CD14-positive monocyte (primary cell): ENCODE data around the gene ECM1. TPM values are rescaled to one million over a fixed set of nuclear protein-coding genes. Genes with fewer than 3 reads are reported as not detected.

Experiments
- DNase-seq, 3 donors: peaks; one replicate each; pipeline ENCODE4 v3.0.0-alpha.2; 2011 to 2022
- H2AFZ ChIP-seq: 2 replicates; pipeline ENCODE4 v1.6.0; 2012; ENCODE audit warnings: mild to moderate bottlenecking, low read depth, low read length, inconsistent platforms; ENCODE audit not compliant: insufficient read depth, poor library complexity, severe bottlenecking
- H3K27ac ChIP-seq, 2 donors: 1 replicate in 1 of 2; 2 replicates in 1 of 2; pipeline ENCODE4 v1.5.1; 2012 to 2013; ENCODE audit warnings: low read length in 2 of 2, control low read depth in 1 of 2, inconsistent platforms in 1 of 2, low read depth in 1 of 2, mild to moderate bottlenecking in 1 of 2
- H3K27me3 ChIP-seq, 2 donors: one replicate each; pipeline versions ENCODE4 v1.6.0 to v1.6.1; 2011 to 2013; ENCODE audit warnings: low read length in 2 of 2; ENCODE audit not compliant: control insufficient read depth in 2 of 2, insufficient read depth in 2 of 2
- H3K36me3 ChIP-seq, 2 donors: replicated peaks in 1 of 2; 1 replicate in 1 of 2; 2 replicates in 1 of 2; pipeline versions ENCODE4 v1.5.1 to v1.6.1; 2012 to 2013; ENCODE audit warnings: low read length in 2 of 2, control low read depth in 1 of 2, inconsistent platforms in 1 of 2, mild to moderate bottlenecking in 1 of 2; ENCODE audit not compliant: insufficient read depth in 2 of 2, control insufficient read depth in 1 of 2
- H3K4me1 ChIP-seq, 2 donors: 1 replicate in 1 of 2; 2 replicates in 1 of 2; pipeline versions ENCODE4 v1.5.1 to v1.6.1; 2012 to 2013; ENCODE audit warnings: low read length in 2 of 2, control low read depth in 1 of 2, inconsistent platforms in 1 of 2, mild to moderate bottlenecking in 1 of 2, moderate library complexity in 1 of 2; ENCODE audit not compliant: insufficient read depth in 2 of 2, control insufficient read depth in 1 of 2
- H3K4me2 ChIP-seq: replicated peaks from 2 replicates; pipeline ENCODE3; 2012; ENCODE audit warnings: low read length, moderate library complexity, mild to moderate bottlenecking; ENCODE audit not compliant: poor library complexity, severe bottlenecking; ENCODE audit errors: extremely low read depth
- H3K4me3 ChIP-seq, 3 experiments: fragments of 200-600 bp in 1 of 3; sonication (generic) in 1 of 3; replicated peaks in 1 of 3; 1 replicate in 2 of 3; 2 replicates in 1 of 3; pipeline ENCODE4 v1.5.1; 2011 to 2013; ENCODE audit warnings: low read length in 3 of 3, mild to moderate bottlenecking in 3 of 3, control low read depth in 2 of 3, low read depth in 2 of 3, inconsistent platforms in 1 of 3, moderate library complexity in 1 of 3
- H3K79me2 ChIP-seq: 2 replicates; pipeline ENCODE4 v1.6.0; 2012; ENCODE audit warnings: mild to moderate bottlenecking, control low read depth, inconsistent platforms, low read length, moderate library complexity; ENCODE audit not compliant: insufficient read depth
- H3K9ac ChIP-seq: 2 replicates; pipeline ENCODE4 v1.6.0; 2017; ENCODE audit warnings: low read length, mild to moderate bottlenecking; ENCODE audit not compliant: insufficient read depth, poor library complexity, severe bottlenecking
- H3K9me3 ChIP-seq, 2 donors: replicated peaks in 1 of 2; 1 replicate in 1 of 2; 2 replicates in 1 of 2; pipeline versions ENCODE4 v1.5.1 to v1.6.1; 2012 to 2013; ENCODE audit warnings: low read length in 2 of 2, control low read depth in 1 of 2; ENCODE audit not compliant: control insufficient read depth in 1 of 2, insufficient read depth in 1 of 2
- H4K20me1 ChIP-seq: 2 replicates; pipeline ENCODE4 v1.6.0; 2012; ENCODE audit warnings: mild to moderate bottlenecking, low read length, control low read depth, moderate library complexity; ENCODE audit not compliant: insufficient read depth
- H3K27ac Mint-ChIP-seq, 7 donors: one replicate each; pipeline ENCODE4 v1.8.0; 2020; ENCODE audit warnings: mild to moderate bottlenecking in 7 of 7, mixed read lengths in 7 of 7, moderate library complexity in 6 of 7, inconsistent platforms in 2 of 7
- H3K27me3 Mint-ChIP-seq, 3 donors: one replicate each; pipeline ENCODE4 v1.8.0; 2021 to 2022; ENCODE audit warnings: low read depth in 3 of 3, mild to moderate bottlenecking in 3 of 3, mixed read lengths in 3 of 3, moderate library complexity in 3 of 3, inconsistent platforms in 1 of 3
- H3K36me3 Mint-ChIP-seq, 2 donors: one replicate each; pipeline ENCODE4 v1.8.0; 2020; ENCODE audit warnings: mixed read lengths in 2 of 2, inconsistent platforms in 1 of 2, mild to moderate bottlenecking in 1 of 2
- H3K4me1 Mint-ChIP-seq: one replicate; pipeline ENCODE4 v1.8.0; 2020; ENCODE audit warnings: mild to moderate bottlenecking, mixed read lengths
- H3K4me3 Mint-ChIP-seq, 2 donors: one replicate each; pipeline ENCODE4 v1.8.0; 2020; ENCODE audit warnings: mild to moderate bottlenecking in 2 of 2, mixed read lengths in 2 of 2, moderate library complexity in 1 of 2
- H3K9me3 Mint-ChIP-seq, 7 donors: one replicate each; pipeline ENCODE4 v1.8.0; 2020 to 2022; ENCODE audit warnings: mixed read lengths in 7 of 7, mild to moderate bottlenecking in 6 of 7, moderate library complexity in 6 of 7, inconsistent platforms in 2 of 7
- CTCF ChIP-seq: fragments of 200-600 bp; IDR thresholded peaks from one replicate; pipeline ENCODE4 v1.8.0; 2022; ENCODE audit warnings: antibody characterized with exemption, mild to moderate bottlenecking
- WGBS: methylation state at CpG from one replicate; pipeline ENCODE4 v1.1.5; 2013; ENCODE audit warnings: missing lambda C conversion rate; ENCODE audit not compliant: insufficient coverage; 5-methylcytosine and 5-hydroxymethylcytosine counted together
- intact Hi-C, 2 donors: fragments of 100-400 bp; cut with micrococcal nuclease; formaldehyde crosslinking; loops; one replicate each; pipeline versions ENCODE4 v1.15.0 to v1.15.1; 2023
- polyA plus RNA-seq, 3 donors: library from polyadenylated mRNA; depleted of rRNA in 1 of 3; unstranded in 2 of 3; stranded (reverse) in 1 of 3; fragments of 300-500 nt in 2 of 3; fragments of >200 nt in 1 of 3; fragmentation: Illumina TruSeq in 2 of 3; gene quantifications; 1 replicate in 2 of 3; 2 replicates in 1 of 3; pipeline ENCODE4 v1.2.3, GENCODE V29; 2012 to 2021

The ECM1 gene
- polyA plus RNA-seq, 3 donors: 1.0 TPM; not detected in 2

GRCh38 chr1:150546294-150546937 is 38.5 kb downstream of the ECM1 start:
- no peak overlapping the region for H3K27ac ChIP-seq
- no peaks in the 10 kb centered on the region for H3K9me3 ChIP-seq
- peaks cover 15% of the 10 kb centered on the region for H3K79me2 ChIP-seq
- peaks cover 4 to 8% (median 6%) of the 10 kb centered on the region in 3 donors for H3K27me3 Mint-ChIP-seq
- no peaks in the 10 kb centered on the region for H3K36me3 Mint-ChIP-seq
- intact Hi-C loops: no loop called here
- no peak overlapping the region for H2AFZ ChIP-seq
- no peak overlapping the region for H3K9ac ChIP-seq
- H4K20me1 ChIP-seq: no peaks in the 10 kb centered on the region
- peaks cover 32% of the 10 kb centered on the region for H3K4me1 Mint-ChIP-seq
- no peaks in the 10 kb centered on the region for H3K36me3 ChIP-seq
- WGBS: 94% methylated on average over 10 of the region's 16 CpGs
- no peak overlapping the region for H3K4me3 Mint-ChIP-seq
- peaks cover 28 to 30% of the 10 kb centered on the region in 2 donors for H3K4me1 ChIP-seq
- TF ChIP-seq CTCF: no peak
- DNase-seq: no peak
- H3K4me3 ChIP-seq: no peak overlapping the region
- no peak overlapping the region for H3K27ac Mint-ChIP-seq
- no peak overlapping the region for H3K4me2 ChIP-seq
- H3K9me3 Mint-ChIP-seq: no peaks in the 10 kb centered on the region
- peaks cover 0 to 3% of the 10 kb centered on the region in 2 donors for H3K27me3 ChIP-seq

- H3K27me3 ChIP-seq: peaks cover 0 to 3% of the 10 kb centered on the region in 2 donors
- no CpG with 5 or more reads among the region's 4 CpGs for WGBS
Observed at GRCh38 chr1:150548324-150548631, 40.4 kb downstream of the ECM1 start.

More at GRCh38 chr1:150548324-150548631, 40.4 kb downstream of the ECM1 start:
- no peak for DNase-seq
- Histone ChIP-seq H3K9me3 (no peaks in the 10 kb centered on the region), H3K79me2 (peaks cover 28% of the 10 kb centered on the region), H3K27ac (peak overlapping the region in 1 of 2 donors; percentile 54), H3K4me2 (peak overlapping the region; percentile 94), H3K9ac (no peak overlapping the region), H3K36me3 (no peaks in the 10 kb centered on the region), H3K4me1 (peaks cover 47 to 48% of the 10 kb centered on the region in 2 donors), H2AFZ (peak overlapping the region; percentile 59), H4K20me1 (no peaks in the 10 kb centered on the region), H3K4me3 (peak overlapping the region; percentile 42 to 86 (median 44))
- intact Hi-C loops: no loop called here
- H3K27ac Mint-ChIP-seq: peak overlapping the region in 6 of 7 donors; percentile 20 to 82 (median 63)
- peaks cover 0 to 1% of the 10 kb centered on the region in 2 donors for H3K36me3 Mint-ChIP-seq
- peaks cover 0 to 2% (median 0%) of the 10 kb centered on the region in 7 donors for H3K9me3 Mint-ChIP-seq
- peaks cover 44% of the 10 kb centered on the region for H3K4me1 Mint-ChIP-seq
- no peak for TF ChIP-seq CTCF
- H3K27me3 Mint-ChIP-seq: peaks cover 6 to 12% (median 6%) of the 10 kb centered on the region in 3 donors
- peak overlapping the region; percentile 74 to 83 for H3K4me3 Mint-ChIP-seq
